Large intestine (tissue), 3 donors: Measurements from ENCODE around the gene APOH. TPM values are rescaled to one million over a fixed set of nuclear protein-coding genes. Genes with fewer than 3 reads are reported as not detected.
"Not testable (repeated sequence)": the region's sequence is repeated elsewhere in the genome, so short reads cannot be mapped to it uniquely, and the experiment has no call there.

ENCODE experiments used
- DNase-seq, 2 donors: peaks; one replicate each; pipeline versions ENCODE4 v3.0.0 to v3.0.0-alpha.2; 2013
- H3K27ac ChIP-seq: one replicate; pipeline ENCODE4 v1.5.1; 2013; ENCODE audit warnings: low read length
- H3K27me3 ChIP-seq: 2 replicates; pipeline ENCODE4 v1.6.1; 2013; ENCODE audit warnings: low read length; ENCODE audit not compliant: control insufficient read depth, insufficient read depth
- H3K36me3 ChIP-seq: 2 replicates; pipeline ENCODE4 v1.6.1; 2013; ENCODE audit warnings: low read length; ENCODE audit not compliant: control insufficient read depth, insufficient read depth
- H3K4me1 ChIP-seq: one replicate; pipeline ENCODE4 v1.6.1; 2013; ENCODE audit warnings: low read length; ENCODE audit not compliant: control insufficient read depth, insufficient read depth
- H3K4me3 ChIP-seq: one replicate; pipeline ENCODE4 v1.5.1; 2013; ENCODE audit warnings: low read length
- H3K9me3 ChIP-seq: one replicate; pipeline ENCODE4 v1.6.1; 2013; ENCODE audit warnings: mild to moderate bottlenecking, low read depth, low read length, moderate library complexity; ENCODE audit not compliant: control insufficient read depth
- WGBS: methylation state at CpG from one replicate; pipeline ENCODE4 v1.1.5; 2013; ENCODE audit warnings: low lambda C conversion rate; ENCODE audit not compliant: insufficient coverage; 5-methylcytosine and 5-hydroxymethylcytosine counted together
- polyA plus RNA-seq: library from polyadenylated mRNA; unstranded; fragments of 120-200 nt; gene quantifications from one replicate; pipeline ENCODE4 v1.2.1, GENCODE V29; 2013

Gene APOH
- polyA plus RNA-seq, 1 donor = 4.4 TPM

- DNase-seq = no peak
- Histone ChIP-seq H3K4me1 (no peaks in the 10 kb centered on the region), H3K9me3 (no peaks in the 10 kb centered on the region), H3K27ac (no peak overlapping the region), H3K27me3 (no peaks in the 10 kb centered on the region), H3K36me3 (no peaks in the 10 kb centered on the region), H3K4me3 (no peak overlapping the region)
- WGBS = 75% methylated on average over 2 of the region's 8 CpGs
Observed at GRCh38 chr17:66268247-66268927, 39.2 kb upstream of the APOH start.

- WGBS = 100% methylated on average over 3 of the region's 5 CpGs
- Histone ChIP-seq H3K27me3 (no peaks in the 10 kb centered on the region), H3K9me3 (no peaks in the 10 kb centered on the region), H3K27ac (no peak overlapping the region), H3K36me3 (no peaks in the 10 kb centered on the region), H3K4me3 (no peak overlapping the region), H3K4me1 (no peaks in the 10 kb centered on the region)
- no peak for DNase-seq
Observed at GRCh38 chr17:66264696-66265095, 35.5 kb upstream of the APOH start.

GRCh38 chr17:66262767-66263166, 33.6 kb upstream of the APOH start:
- Histone ChIP-seq H3K27me3 (no peaks in the 10 kb centered on the region), H3K36me3 (no peaks in the 10 kb centered on the region), H3K9me3 (no peaks in the 10 kb centered on the region), H3K4me3 (no peak overlapping the region), H3K4me1 (no peaks in the 10 kb centered on the region), H3K27ac (no peak overlapping the region)
- WGBS = no CpG with 5 or more reads among the region's 2 CpGs
- DNase-seq = no peak

- no peaks in the 10 kb centered on the region for H3K9me3 ChIP-seq
- no peak overlapping the region for H3K4me3 ChIP-seq
- WGBS = no CpG with 5 or more reads among the region's 1 CpG
- H3K4me1 ChIP-seq = no peaks in the 10 kb centered on the region
- no peaks in the 10 kb centered on the region for H3K36me3 ChIP-seq
- DNase-seq = no peak
- H3K27me3 ChIP-seq = no peaks in the 10 kb centered on the region
- no peak overlapping the region for H3K27ac ChIP-seq
Observed at GRCh38 chr17:66260688-66261087, 31.5 kb upstream of the APOH start.

- Histone ChIP-seq H3K36me3 (no peaks in the 10 kb centered on the region), H3K9me3 (no peaks in the 10 kb centered on the region), H3K4me1 (no peaks in the 10 kb centered on the region), H3K4me3 (no peak overlapping the region), H3K27me3 (no peaks in the 10 kb centered on the region), H3K27ac (no peak overlapping the region)
- no CpG with 5 or more reads among the region's 6 CpGs for WGBS
- no peak for DNase-seq
Observed at GRCh38 chr17:66260275-66260674, 31.1 kb upstream of the APOH start.

- H3K9me3 ChIP-seq = no peaks in the 10 kb centered on the region
- no peaks in the 10 kb centered on the region for H3K36me3 ChIP-seq
- no CpG with 5 or more reads among the region's 3 CpGs for WGBS
- no peak for DNase-seq
- H3K4me1 ChIP-seq = peaks cover 4% of the 10 kb centered on the region
- no peak overlapping the region for H3K27ac ChIP-seq
- H3K27me3 ChIP-seq = no peaks in the 10 kb centered on the region
- no peak overlapping the region for H3K4me3 ChIP-seq
Observed at GRCh38 chr17:66255527-66255971, 26.3 kb upstream of the APOH start.

- H3K9me3 ChIP-seq = no peaks in the 10 kb centered on the region
- no peak overlapping the region for H3K4me3 ChIP-seq
- no peaks in the 10 kb centered on the region for H3K36me3 ChIP-seq
- H3K4me1 ChIP-seq = peaks cover 4% of the 10 kb centered on the region
- DNase-seq = peak; percentile 48 to 62
- H3K27me3 ChIP-seq = no peaks in the 10 kb centered on the region
- WGBS = 83% methylated on average over 1 of the region's 4 CpGs
- no peak overlapping the region for H3K27ac ChIP-seq
Observed at GRCh38 chr17:66255112-66255511, 25.9 kb upstream of the APOH start.

- H3K36me3 ChIP-seq, H3K27ac ChIP-seq, H3K27me3 ChIP-seq, H3K9me3 ChIP-seq, DNase-seq, H3K4me1 ChIP-seq, H3K4me3 ChIP-seq: not testable (repeated sequence)
- WGBS = no CpG with 5 or more reads among the region's 8 CpGs
Observed at GRCh38 chr17:66253458-66253857, 24.2 kb upstream of the APOH start.

- no peaks in the 10 kb centered on the region for H3K27me3 ChIP-seq
- 80% methylated on average over 1 of the region's 3 CpGs for WGBS
Observed at GRCh38 chr17:66250686-66251085, 21.5 kb upstream of the APOH start.

GRCh38 chr17:66248285-66248684, 19.1 kb upstream of the APOH start:
- no peak for DNase-seq
- peaks cover 4% of the 10 kb centered on the region for H3K4me1 ChIP-seq
- H3K9me3 ChIP-seq = no peaks in the 10 kb centered on the region
- 100% methylated on average over 1 of the region's 5 CpGs for WGBS
- no peak overlapping the region for H3K4me3 ChIP-seq
- H3K27ac ChIP-seq = no peak overlapping the region
- no peaks in the 10 kb centered on the region for H3K27me3 ChIP-seq
- H3K36me3 ChIP-seq = no peaks in the 10 kb centered on the region

More at GRCh38 chr17:66250686-66251085, 21.5 kb upstream of the APOH start:
- no peak for DNase-seq
- H3K4me3 ChIP-seq = no peak overlapping the region
- H3K9me3 ChIP-seq = no peaks in the 10 kb centered on the region
- no peaks in the 10 kb centered on the region for H3K36me3 ChIP-seq
- H3K4me1 ChIP-seq = peaks cover 4% of the 10 kb centered on the region
- no peak overlapping the region for H3K27ac ChIP-seq

- no peaks in the 10 kb centered on the region for H3K4me1 ChIP-seq
- H3K9me3 ChIP-seq = no peaks in the 10 kb centered on the region
- no peak for DNase-seq
- WGBS = no CpG with 5 or more reads among the region's 1 CpG
- no peaks in the 10 kb centered on the region for H3K27me3 ChIP-seq
- H3K27ac ChIP-seq = no peak overlapping the region
- no peaks in the 10 kb centered on the region for H3K36me3 ChIP-seq
- H3K4me3 ChIP-seq = no peak overlapping the region
Observed at GRCh38 chr17:66241839-66242238, 12.6 kb upstream of the APOH start.
